ENCODE results near the gene FAM174B.

The FAM174B gene

GRCh38 chr15:92576597-92577200 is 78.9 kb downstream of the FAM174B start:
- no peak for TF ChIP-seq CTCF (conservative IDR thresholded peaks at IDR 0.05; ENCODE audit: low read depth, low read length)

GRCh38 chr15:92574566-92574965 is 81.0 kb downstream of the FAM174B start:
- no peak for TF ChIP-seq CTCF (conservative IDR thresholded peaks at IDR 0.05; ENCODE audit: low read depth, low read length)
- no peak for DNase-seq (ENCODE audit: low read depth)
- H3K4me3 ChIP-seq (ENCODE audit: low read depth, low read length), result no peak overlapping the region

More at GRCh38 chr15:92576597-92577200, 78.9 kb downstream of the FAM174B start:
- no peak for DNase-seq (ENCODE audit: low read depth)
- H3K4me3 ChIP-seq (ENCODE audit: low read depth, low read length), result no peak overlapping the region

- H3K4me3 ChIP-seq (ENCODE audit: low read depth, low read length), result no peak overlapping the region
- no peak for TF ChIP-seq CTCF (conservative IDR thresholded peaks at IDR 0.05; ENCODE audit: low read depth, low read length)
- DNase-seq (ENCODE audit: low read depth), result no peak
These were observed 81.4 kb downstream of the FAM174B start for GRCh38 chr15:92574161-92574560.

GRCh38 chr15:92571824-92572223 is 83.8 kb downstream of the FAM174B start:
- no peak overlapping the region for H3K4me3 ChIP-seq (ENCODE audit: low read depth, low read length)
- TF ChIP-seq CTCF (conservative IDR thresholded peaks at IDR 0.05; ENCODE audit: low read depth, low read length), result no peak
- no peak for DNase-seq (ENCODE audit: low read depth)

- DNase-seq (ENCODE audit: low read depth), result no peak
- no peak overlapping the region for H3K4me3 ChIP-seq (ENCODE audit: low read depth, low read length)
- TF ChIP-seq CTCF (conservative IDR thresholded peaks at IDR 0.05; ENCODE audit: low read depth, low read length), result no peak
These were observed 85.2 kb downstream of the FAM174B start for GRCh38 chr15:92570391-92570790.

- peak; percentile 6 for DNase-seq (ENCODE audit: low read depth)
- no peak overlapping the region for H3K4me3 ChIP-seq (ENCODE audit: low read depth, low read length)
- TF ChIP-seq CTCF (conservative IDR thresholded peaks at IDR 0.05; ENCODE audit: low read depth, low read length), result no peak
These were observed 85.8 kb downstream of the FAM174B start for GRCh38 chr15:92569778-92570177.
